OCI-LY3 (cell line): ENCODE results near the gene CHN1.

Experiments
- H2AFZ ChIP-seq: fragments of 200-600, 300-600 bp; shearing (Covaris generic); 2 replicates; pipeline ENCODE4 v1.6.0; 2014; ENCODE audit warnings: antibody characterized with exemption, low read depth, low read length
- H3K27ac ChIP-seq: fragments of 200-600, 300-600 bp; sonication (generic); 2 replicates; pipeline ENCODE4 v1.5.1; 2014; ENCODE audit warnings: mild to moderate bottlenecking, low read length, moderate library complexity, mixed read lengths
- H3K27me3 ChIP-seq: fragments of 200-600, 300-600 bp; sonication (generic); 2 replicates; pipeline ENCODE4 v1.6.1; 2014; ENCODE audit warnings: low read depth, low read length, mixed read lengths
- H3K36me3 ChIP-seq: fragments of 200-600, 300-600 bp; sonication (generic); replicated peaks from 2 replicates; pipeline ENCODE3; 2014; ENCODE audit warnings: low read depth, low read length, mixed read lengths
- H3K4me1 ChIP-seq: fragments of 300-600, 200-600 bp; sonication (generic); 2 replicates; pipeline ENCODE4 v1.6.1; 2014; ENCODE audit warnings: low read length, mixed read lengths
- H3K4me2 ChIP-seq: fragments of 200-600, 300-600 bp; sonication (generic); 2 replicates; pipeline ENCODE4 v1.6.1; 2014; ENCODE audit warnings: low read length, mixed read lengths
- H3K4me3 ChIP-seq: fragments of 300-600, 200-600 bp; sonication (generic); 2 replicates; pipeline ENCODE4 v1.5.1; 2014; ENCODE audit warnings: antibody characterized with exemption, mild to moderate bottlenecking, low read length, moderate library complexity
- H3K79me2 ChIP-seq: fragments of 300-600, 200-600 bp; shearing (Covaris generic); 2 replicates; pipeline ENCODE4 v1.6.1; 2014; ENCODE audit warnings: mild to moderate bottlenecking, low read length, mixed read lengths
- H3K9ac ChIP-seq: fragments of 300-600, 200-600 bp; shearing (Covaris generic); 2 replicates; pipeline ENCODE4 v1.6.0; 2014; ENCODE audit warnings: mild to moderate bottlenecking, low read length, moderate library complexity
- H3K9me3 ChIP-seq: fragments of 200-600, 300-600 bp; shearing (Covaris generic); 2 replicates; pipeline ENCODE4 v1.6.1; 2014; ENCODE audit warnings: low read length, mixed read lengths; ENCODE audit not compliant: insufficient read depth
- H4K20me1 ChIP-seq: fragments of 200-600, 300-600 bp; sonication (generic); 2 replicates; pipeline ENCODE4 v1.6.1; 2016; ENCODE audit warnings: low read length, mixed read lengths; ENCODE audit not compliant: insufficient read depth
- EZH2phosphoT487 ChIP-seq: fragments of 200-600 bp; shearing (Covaris generic); IDR thresholded peaks from 2 replicates; pipeline ENCODE4 v1.6.1; 2018; ENCODE audit warnings: antibody characterized with exemption, mixed run types, low read depth
- TF ChIP-seq, protein P1 (sequence below): fragments of 200-600, 300-600 bp; sonication (generic); IDR thresholded peaks from 2 replicates; pipeline ENCODE4 v1.5.1; 2014; ENCODE audit warnings: antibody characterized with exemption, low read length, low read depth

The CHN1 gene

DNA sequence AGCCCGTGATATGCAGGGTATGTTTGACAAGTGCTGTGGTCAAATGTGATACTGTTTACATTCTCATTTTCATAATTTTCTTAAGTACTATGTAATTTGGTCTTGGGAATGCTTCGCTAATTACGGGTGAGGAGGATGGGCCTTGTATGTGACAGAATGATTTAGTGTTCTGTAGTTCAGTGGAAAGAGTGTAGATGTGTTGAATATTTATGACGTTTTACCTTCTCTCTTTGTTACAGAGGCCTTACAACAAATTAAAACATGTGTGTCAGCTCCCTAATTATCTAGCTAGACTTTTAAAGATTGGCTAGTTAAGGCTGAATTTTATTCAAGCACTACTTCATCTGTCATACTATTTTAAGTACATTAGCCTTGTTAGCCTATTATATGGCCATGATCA is 230.3 kb downstream of the CHN1 start:
- no peak overlapping the region for H3K27ac ChIP-seq
- H2AFZ ChIP-seq = no peak overlapping the region
- H3K4me1 ChIP-seq = peaks cover 29% of the 10 kb centered on the region
- TF ChIP-seq EZH2phosphoT487 = no peak
- TF ChIP-seq, protein P1, sequence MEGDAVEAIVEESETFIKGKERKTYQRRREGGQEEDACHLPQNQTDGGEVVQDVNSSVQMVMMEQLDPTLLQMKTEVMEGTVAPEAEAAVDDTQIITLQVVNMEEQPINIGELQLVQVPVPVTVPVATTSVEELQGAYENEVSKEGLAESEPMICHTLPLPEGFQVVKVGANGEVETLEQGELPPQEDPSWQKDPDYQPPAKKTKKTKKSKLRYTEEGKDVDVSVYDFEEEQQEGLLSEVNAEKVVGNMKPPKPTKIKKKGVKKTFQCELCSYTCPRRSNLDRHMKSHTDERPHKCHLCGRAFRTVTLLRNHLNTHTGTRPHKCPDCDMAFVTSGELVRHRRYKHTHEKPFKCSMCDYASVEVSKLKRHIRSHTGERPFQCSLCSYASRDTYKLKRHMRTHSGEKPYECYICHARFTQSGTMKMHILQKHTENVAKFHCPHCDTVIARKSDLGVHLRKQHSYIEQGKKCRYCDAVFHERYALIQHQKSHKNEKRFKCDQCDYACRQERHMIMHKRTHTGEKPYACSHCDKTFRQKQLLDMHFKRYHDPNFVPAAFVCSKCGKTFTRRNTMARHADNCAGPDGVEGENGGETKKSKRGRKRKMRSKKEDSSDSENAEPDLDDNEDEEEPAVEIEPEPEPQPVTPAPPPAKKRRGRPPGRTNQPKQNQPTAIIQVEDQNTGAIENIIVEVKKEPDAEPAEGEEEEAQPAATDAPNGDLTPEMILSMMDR = no peak
- H3K27me3 ChIP-seq = no peaks in the 10 kb centered on the region
- no peaks in the 10 kb centered on the region for H3K36me3 ChIP-seq
- H3K9ac ChIP-seq = no peak overlapping the region
- no peaks in the 10 kb centered on the region for H3K9me3 ChIP-seq
- H3K4me3 ChIP-seq = no peak overlapping the region
- no peaks in the 10 kb centered on the region for H4K20me1 ChIP-seq
- no peak overlapping the region for H3K4me2 ChIP-seq
- no peaks in the 10 kb centered on the region for H3K79me2 ChIP-seq

DNA sequence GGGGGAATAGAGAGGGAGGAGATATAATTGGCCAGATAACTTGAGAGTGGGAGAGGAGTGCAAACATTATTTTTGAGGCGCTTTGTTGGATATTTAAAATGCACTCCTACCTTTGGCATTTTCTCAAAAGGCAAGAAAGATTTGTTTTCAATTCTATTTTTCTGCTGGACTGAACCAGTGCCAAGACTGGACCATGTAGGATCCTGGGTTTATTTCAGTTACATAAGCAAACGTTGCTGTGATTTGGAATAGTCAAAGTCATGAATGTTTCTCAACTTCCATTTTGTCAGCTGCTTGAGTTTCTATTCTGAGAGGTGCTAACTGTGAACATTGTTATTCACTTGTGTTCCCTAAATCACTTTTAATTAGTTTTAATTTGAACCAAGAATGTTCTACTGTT is 232.0 kb downstream of the CHN1 start:
- no peak for TF ChIP-seq EZH2phosphoT487
- TF ChIP-seq, protein P1 = no peak
- Histone ChIP-seq H3K9me3 (no peaks in the 10 kb centered on the region), H3K4me1 (peaks cover 29% of the 10 kb centered on the region), H4K20me1 (no peaks in the 10 kb centered on the region), H3K27me3 (no peaks in the 10 kb centered on the region), H3K36me3 (no peaks in the 10 kb centered on the region), H3K4me2 (no peak overlapping the region), H2AFZ (no peak overlapping the region), H3K79me2 (no peaks in the 10 kb centered on the region), H3K9ac (no peak overlapping the region), H3K27ac (no peak overlapping the region), H3K4me3 (no peak overlapping the region)

DNA sequence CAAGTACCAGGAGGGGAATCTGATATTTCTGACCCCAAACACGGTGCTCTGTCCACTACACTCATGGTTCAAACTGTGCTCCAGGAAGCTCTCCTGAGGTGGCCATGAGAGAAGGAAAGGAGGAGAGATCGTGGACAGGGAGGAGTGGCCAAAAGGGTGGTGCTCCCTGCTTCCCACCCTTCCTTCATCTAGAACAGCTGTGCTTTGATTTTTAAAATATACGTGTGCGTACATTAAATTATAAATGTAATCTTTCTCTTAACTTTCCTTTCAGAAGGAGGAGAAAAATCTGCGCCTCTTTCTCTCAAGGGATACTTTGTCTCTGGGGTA is 232.7 kb downstream of the CHN1 start:
- peaks cover 29% of the 10 kb centered on the region for H3K4me1 ChIP-seq
- no peaks in the 10 kb centered on the region for H3K27me3 ChIP-seq
- H3K4me2 ChIP-seq = peak overlapping the region; percentile 89
- H3K4me3 ChIP-seq = peak overlapping the region; percentile 61
- H3K9ac ChIP-seq = peak overlapping the region; percentile 47; the same call in 1 of the 2 replicates
- no peak for TF ChIP-seq EZH2phosphoT487
- TF ChIP-seq, protein P1 = no peak
- peak overlapping the region; percentile 99 for H2AFZ ChIP-seq
- H3K9me3 ChIP-seq = no peaks in the 10 kb centered on the region
- no peaks in the 10 kb centered on the region for H4K20me1 ChIP-seq
- no peak overlapping the region for H3K27ac ChIP-seq
- H3K36me3 ChIP-seq = no peaks in the 10 kb centered on the region
- H3K79me2 ChIP-seq = no peaks in the 10 kb centered on the region

DNA sequence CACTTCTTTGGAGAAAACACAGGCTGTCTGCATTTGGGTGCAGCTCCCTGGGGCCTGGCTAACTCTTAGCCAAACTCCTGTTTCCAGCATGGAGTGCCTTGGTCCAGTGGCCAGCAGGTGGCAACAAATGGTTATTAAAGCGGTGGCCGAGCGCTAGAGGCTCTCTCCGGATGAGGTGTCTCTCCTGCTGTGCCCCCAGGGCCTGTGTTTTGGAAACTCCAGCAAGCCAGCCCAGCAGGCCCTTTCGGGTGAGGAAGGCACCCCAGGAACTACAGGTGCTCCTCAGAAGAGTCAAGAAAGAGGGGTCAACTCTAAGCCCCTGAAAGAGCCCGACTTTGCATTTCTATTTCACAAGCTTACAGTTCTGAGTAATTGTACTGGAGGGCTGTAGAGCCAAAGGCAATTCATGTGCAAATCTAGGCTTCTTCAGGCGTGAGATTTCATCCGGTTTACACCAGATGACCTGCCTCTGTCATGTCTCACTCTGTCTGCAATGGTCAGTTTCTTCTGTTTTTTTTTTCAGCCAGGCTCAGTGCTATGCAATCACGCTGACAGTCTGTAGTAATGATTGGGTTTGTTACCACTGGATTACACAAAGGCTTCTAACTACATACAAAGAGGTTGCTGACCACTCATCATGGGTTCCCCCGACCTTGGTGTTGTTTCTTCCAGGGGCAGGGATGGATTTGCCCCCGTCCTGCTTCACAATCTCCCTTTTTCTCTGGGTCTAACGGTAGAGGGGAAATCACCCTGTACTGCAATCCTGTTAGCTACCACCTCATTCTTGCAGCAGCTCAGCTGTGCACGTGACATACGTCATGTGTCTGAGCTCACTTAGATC is 233.3 kb downstream of the CHN1 start:
- Histone ChIP-seq H3K27ac (no peak overlapping the region), H4K20me1 (no peaks in the 10 kb centered on the region), H3K36me3 (no peaks in the 10 kb centered on the region), H3K4me3 (peak overlapping the region; percentile 61), H3K79me2 (no peaks in the 10 kb centered on the region), H3K9ac (peak overlapping the region; percentile 47), H3K27me3 (no peaks in the 10 kb centered on the region), H2AFZ (peak overlapping the region; percentile 99), H3K4me2 (peak overlapping the region; percentile 89), H3K4me1 (peaks cover 29% of the 10 kb centered on the region), H3K9me3 (no peaks in the 10 kb centered on the region)
- TF ChIP-seq EZH2phosphoT487 = no peak
- TF ChIP-seq, protein P1 = peak; percentile 85
